Superior temporal gyrus (tissue), 1 donor: ENCODE results near the gene KLRK1.
"Not testable (repeated sequence)": the region's sequence is repeated elsewhere in the genome, so short reads cannot be mapped to it uniquely, and the experiment has no call there.

Experiments used
- DNase-seq: peaks from one replicate; pipeline ENCODE4 v3.0.0-alpha.2; 2016; ENCODE audit errors: extremely low spot score

The KLRK1 gene

GRCh38 chr12:10362828-10363657 lies 26.8 kb downstream of the KLRK1 start:
- peak; percentile 60 for DNase-seq

- DNase-seq = no peak
These were observed 27.5 kb downstream of the KLRK1 start for GRCh38 chr12:10362325-10362724.

GRCh38 chr12:10361622-10362021 lies 28.2 kb downstream of the KLRK1 start:
- no peak for DNase-seq

- DNase-seq = no peak
These were observed 28.8 kb downstream of the KLRK1 start for GRCh38 chr12:10361084-10361483.

- DNase-seq = no peak
These were observed 30.9 kb downstream of the KLRK1 start for GRCh38 chr12:10358969-10359368.

GRCh38 chr12:10358131-10358530 lies 31.7 kb downstream of the KLRK1 start:
- no peak for DNase-seq

GRCh38 chr12:10354502-10354901 lies 35.3 kb downstream of the KLRK1 start:
- DNase-seq = no peak

- no peak for DNase-seq
These were observed 35.8 kb downstream of the KLRK1 start for GRCh38 chr12:10354071-10354470.

- not testable (repeated sequence) for DNase-seq
These were observed 38.4 kb downstream of the KLRK1 start for GRCh38 chr12:10351457-10351856.

GRCh38 chr12:10341892-10342509 lies 47.8 kb downstream of the KLRK1 start:
- DNase-seq = no peak

GRCh38 chr12:10340946-10341345 lies 48.9 kb downstream of the KLRK1 start:
- DNase-seq = not testable (repeated sequence)

GRCh38 chr12:10339053-10339840 lies 50.6 kb downstream of the KLRK1 start:
- no peak for DNase-seq

- DNase-seq = not testable (repeated sequence)
These were observed 51.4 kb downstream of the KLRK1 start for GRCh38 chr12:10338470-10338869.

GRCh38 chr12:10336196-10336595 lies 53.6 kb downstream of the KLRK1 start:
- DNase-seq = not testable (repeated sequence)

- DNase-seq = peak; percentile 87
These were observed 58.1 kb downstream of the KLRK1 start for GRCh38 chr12:10331642-10332239.

GRCh38 chr12:10328691-10329090 lies 61.1 kb downstream of the KLRK1 start:
- DNase-seq = not testable (repeated sequence)
